HUDEP-2 (cell line): ENCODE results near the gene USP46.

Experiments used
- DNase-seq, 76 experiments: peaks; one replicate each; lab custom pipeline; 2025; ENCODE audit not compliant: unreplicated experiment in 76 of 76; lab: John Stamatoyannopoulos, UW

Gene USP46

GRCh38 chr4:52659001-52659721 lies at the start of gene USP46:
Gene USP46 (minus strand): TSS chr4:52659301. CDS start chr4:52659150, 151 bp downstream.
- peak in 59 of 76 experiments; percentile 9 to 72 (median 41) for DNase-seq

- no peak for DNase-seq
Observed at GRCh38 chr4:52704661-52705060, 45.6 kb upstream of the USP46 start.

GRCh38 chr4:52704133-52704532 lies 45.0 kb upstream of the USP46 start:
- no peak for DNase-seq

- DNase-seq: no peak
Observed at GRCh38 chr4:52701207-52701606, 42.1 kb upstream of the USP46 start.

- no peak for DNase-seq
Observed at GRCh38 chr4:52694936-52695335, 35.8 kb upstream of the USP46 start.

- no peak for DNase-seq
Observed at GRCh38 chr4:52693492-52693891, 34.4 kb upstream of the USP46 start.

- no peak for DNase-seq
Observed at GRCh38 chr4:52689096-52689495, 30.0 kb upstream of the USP46 start.

- peak in 14 of 76 experiments; percentile 4 to 45 (median 12) for DNase-seq
Observed at GRCh38 chr4:52687696-52688095, 28.6 kb upstream of the USP46 start.

GRCh38 chr4:52685316-52685715 lies 26.2 kb upstream of the USP46 start:
- DNase-seq: no peak

GRCh38 chr4:52684896-52685295 lies 25.8 kb upstream of the USP46 start:
- DNase-seq: no peak

GRCh38 chr4:52680381-52680780 lies 21.3 kb upstream of the USP46 start:
- no peak for DNase-seq

- DNase-seq: no peak
Observed at GRCh38 chr4:52676536-52676935, 17.4 kb upstream of the USP46 start.

GRCh38 chr4:52675111-52675510 lies 16.0 kb upstream of the USP46 start:
- DNase-seq: no peak

GRCh38 chr4:52670739-52671138 lies 11.6 kb upstream of the USP46 start:
- no peak for DNase-seq

- no peak for DNase-seq
Observed at GRCh38 chr4:52670121-52670520, 11.0 kb upstream of the USP46 start.

- DNase-seq: peak in 4 of 76 experiments; percentile 6 to 21 (median 10)
Observed at GRCh38 chr4:52665592-52665991, 6.5 kb upstream of the USP46 start.

- DNase-seq: no peak
Observed at GRCh38 chr4:52664479-52664878, 5.4 kb upstream of the USP46 start.

GRCh38 chr4:52661966-52662690 lies 3.0 kb upstream of the USP46 start:
- DNase-seq: no peak

GRCh38 chr4:52660643-52661042 lies 1.5 kb upstream of the USP46 start:
- DNase-seq: no peak

GRCh38 chr4:52659722-52660261 lies 691 bp upstream of the USP46 start:
- peak in 37 of 76 experiments; percentile 4 to 50 (median 21) for DNase-seq

GRCh38 chr4:52658641-52659000 lies 480 bp downstream of the USP46 start:
- DNase-seq: no peak
